K562 (cell line): ENCODE measurements around the gene DYRK1A. TPM values are rescaled to one million over a fixed set of nuclear protein-coding genes. Genes with fewer than 3 reads are reported as not detected.

Experiments
- ARID2 ChIP-seq: fragments of 450-650 bp; IDR thresholded peaks from 2 replicates; pipeline ENCODE4 v1.6.1; 2017; ENCODE audit warnings: antibody characterized with exemption, mild to moderate bottlenecking
- LARP7 ChIP-seq: fragments of 450-650 bp; IDR thresholded peaks from 2 replicates; pipeline ENCODE4 v1.6.1; 2016
- MCM7 ChIP-seq, 2 experiments: fragments of 450-650 bp; IDR thresholded peaks; 2 replicates each; pipeline ENCODE4 v1.6.1; 2016 to 2018
- NONO ChIP-seq, 2 experiments: fragments of 200-400 bp in 1 of 2; fragments of 450-650 bp in 1 of 2; formaldehyde crosslinking in 1 of 2; IDR thresholded peaks; 2 replicates each; pipeline ENCODE4 v1.6.1; 2017; ENCODE audit warnings: low read depth in 2 of 2, mild to moderate bottlenecking in 2 of 2, moderate library complexity in 2 of 2, low read length in 1 of 2
- PHB ChIP-seq: fragments of 250-450 bp; sonication (Bioruptor Pico); IDR thresholded peaks from 2 replicates; pipeline ENCODE4 v1.5.0; 2021
- SIN3B ChIP-seq: fragments of 450-650 bp; IDR thresholded peaks from 2 replicates; pipeline ENCODE4 v1.6.1; 2017; ENCODE audit warnings: low read depth, mild to moderate bottlenecking, moderate library complexity
- SMARCB1 ChIP-seq: IDR thresholded peaks from 2 replicates; pipeline ENCODE4 v1.6.1; 2011; ENCODE audit warnings: improper control_type of control experiment, low read depth; ENCODE audit not compliant: insufficient read length
- ZC3H11A ChIP-seq: IDR thresholded peaks from 2 replicates; pipeline ENCODE4 v1.6.1; 2012; ENCODE audit warnings: low read depth, low read length, improper control_type of control experiment
- ZNF3 ChIP-seq: fragments of 250-450 bp; sonication (Bioruptor Pico); IDR thresholded peaks from 2 replicates; pipeline ENCODE4 v1.5.0; 2021; ENCODE audit warnings: mild to moderate bottlenecking, moderate library complexity
- polyA plus RNA-seq, 8 experiments: library from polyadenylated mRNA; depleted of rRNA in 4 of 8; stranded (reverse) in 5 of 8; unstranded in 3 of 8; fragments of >200 nt; fragmentation: Nextera tagmentation in 2 of 8; fragmentation: Illumina TruSeq in 1 of 8; extraction: Ambion mirVana in 2 of 8; extraction: Trizol in 1 of 8; gene quantifications; 2 replicates each; pipeline versions ENCODE4 v1.2.1 to v1.2.3, GENCODE V29; 2011 to 2014; ENCODE audit warnings: inconsistent platforms in 1 of 8, missing spikeins in 1 of 8
- total RNA-seq, 7 experiments: library from RNA; depleted of rRNA in 6 of 7; stranded (reverse); fragments of >200 nt in 6 of 7; fragmentation: Illumina TruSeq in 2 of 7; extraction: Trizol in 2 of 7; gene quantifications; 2 replicates each; pipeline versions ENCODE4 v1.2.1 to v1.2.3, GENCODE V29; 2011 to 2021; ENCODE audit warnings: low replicate concordance in 1 of 7
- TF ChIP-seq, protein P1 (sequence below): fragments of 250-450 bp; sonication (Bioruptor Pico); IDR thresholded peaks from 2 replicates; pipeline ENCODE4 v1.8.0; 2021; ENCODE audit warnings: moderate library complexity, mild to moderate bottlenecking, inconsistent platforms
- TF ChIP-seq, protein P2 (sequence below), 2 experiments: fragments of 450-650 bp; IDR thresholded peaks; 2 replicates each; pipeline ENCODE4 v1.6.1; 2016; ENCODE audit warnings: mild to moderate bottlenecking in 2 of 2, borderline replicate concordance in 1 of 2, low read depth in 1 of 2, moderate library complexity in 1 of 2
- TF ChIP-seq, protein P3 (sequence below): sonication (generic); formaldehyde crosslinking; IDR thresholded peaks from 2 replicates; pipeline ENCODE4 v1.8.0; 2023; ENCODE audit warnings: mild to moderate bottlenecking, missing genetic modification reagents

DYRK1A gene
- total and polyA plus RNA-seq, 9 of the 15 experiments (the other 6 are each of a cell fraction or from before 2014, with no cell fraction given), result 3.7 to 64.8 (median 42.3) TPM

DNA sequence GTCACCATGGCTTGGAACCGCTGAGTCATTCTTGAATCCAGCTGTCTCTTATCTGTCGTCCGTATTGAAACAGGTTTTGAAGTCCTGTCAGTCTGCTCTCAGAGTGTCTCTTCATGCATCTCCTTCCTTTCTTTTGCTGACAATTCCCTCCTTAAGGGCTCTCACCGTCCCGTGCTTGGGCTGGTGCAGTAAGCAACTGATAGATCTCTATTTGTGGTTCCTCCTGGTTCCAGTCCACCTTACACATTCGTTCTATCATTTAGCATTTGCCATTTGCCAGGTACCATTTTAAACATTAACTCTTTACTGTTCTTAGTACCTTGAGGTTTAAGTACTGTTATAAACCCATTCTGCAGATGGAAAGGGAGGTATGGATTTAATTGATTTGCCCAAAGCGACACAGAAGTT, 88.9 kb downstream of the DYRK1A start (continued):
- TF ChIP-seq, protein P1, sequence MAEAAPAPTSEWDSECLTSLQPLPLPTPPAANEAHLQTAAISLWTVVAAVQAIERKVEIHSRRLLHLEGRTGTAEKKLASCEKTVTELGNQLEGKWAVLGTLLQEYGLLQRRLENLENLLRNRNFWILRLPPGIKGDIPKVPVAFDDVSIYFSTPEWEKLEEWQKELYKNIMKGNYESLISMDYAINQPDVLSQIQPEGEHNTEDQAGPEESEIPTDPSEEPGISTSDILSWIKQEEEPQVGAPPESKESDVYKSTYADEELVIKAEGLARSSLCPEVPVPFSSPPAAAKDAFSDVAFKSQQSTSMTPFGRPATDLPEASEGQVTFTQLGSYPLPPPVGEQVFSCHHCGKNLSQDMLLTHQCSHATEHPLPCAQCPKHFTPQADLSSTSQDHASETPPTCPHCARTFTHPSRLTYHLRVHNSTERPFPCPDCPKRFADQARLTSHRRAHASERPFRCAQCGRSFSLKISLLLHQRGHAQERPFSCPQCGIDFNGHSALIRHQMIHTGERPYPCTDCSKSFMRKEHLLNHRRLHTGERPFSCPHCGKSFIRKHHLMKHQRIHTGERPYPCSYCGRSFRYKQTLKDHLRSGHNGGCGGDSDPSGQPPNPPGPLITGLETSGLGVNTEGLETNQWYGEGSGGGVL (CRISPR knock-in tag), result no peak
- peak; percentile 37; the same call in 1 of the 2 replicates for TF ChIP-seq ARID2
- TF ChIP-seq PHB (CRISPR knock-in tag), result no peak
- TF ChIP-seq SIN3B, result no peak
- TF ChIP-seq ZC3H11A, result no peak
- TF ChIP-seq ZNF3, result no peak
- TF ChIP-seq NONO (IDR thresholded peaks at IDR 0.05; ENCODE audit: low read depth in 2 of 2, low read length in 1 of 2), result 0 out of 4 replicates have a peak, but pooled peaks of 1 of the 2 experiments have one; percentile 32
- no peak; the same call in 1 of the 2 replicates for TF ChIP-seq LARP7
- TF ChIP-seq MCM7 (IDR thresholded peaks at IDR 0.05), result 0 out of 4 replicates have a peak, but pooled peaks of 1 of the 2 experiments have one; percentile 8
- TF ChIP-seq SMARCB1, result no peak
- TF ChIP-seq, protein P2, sequence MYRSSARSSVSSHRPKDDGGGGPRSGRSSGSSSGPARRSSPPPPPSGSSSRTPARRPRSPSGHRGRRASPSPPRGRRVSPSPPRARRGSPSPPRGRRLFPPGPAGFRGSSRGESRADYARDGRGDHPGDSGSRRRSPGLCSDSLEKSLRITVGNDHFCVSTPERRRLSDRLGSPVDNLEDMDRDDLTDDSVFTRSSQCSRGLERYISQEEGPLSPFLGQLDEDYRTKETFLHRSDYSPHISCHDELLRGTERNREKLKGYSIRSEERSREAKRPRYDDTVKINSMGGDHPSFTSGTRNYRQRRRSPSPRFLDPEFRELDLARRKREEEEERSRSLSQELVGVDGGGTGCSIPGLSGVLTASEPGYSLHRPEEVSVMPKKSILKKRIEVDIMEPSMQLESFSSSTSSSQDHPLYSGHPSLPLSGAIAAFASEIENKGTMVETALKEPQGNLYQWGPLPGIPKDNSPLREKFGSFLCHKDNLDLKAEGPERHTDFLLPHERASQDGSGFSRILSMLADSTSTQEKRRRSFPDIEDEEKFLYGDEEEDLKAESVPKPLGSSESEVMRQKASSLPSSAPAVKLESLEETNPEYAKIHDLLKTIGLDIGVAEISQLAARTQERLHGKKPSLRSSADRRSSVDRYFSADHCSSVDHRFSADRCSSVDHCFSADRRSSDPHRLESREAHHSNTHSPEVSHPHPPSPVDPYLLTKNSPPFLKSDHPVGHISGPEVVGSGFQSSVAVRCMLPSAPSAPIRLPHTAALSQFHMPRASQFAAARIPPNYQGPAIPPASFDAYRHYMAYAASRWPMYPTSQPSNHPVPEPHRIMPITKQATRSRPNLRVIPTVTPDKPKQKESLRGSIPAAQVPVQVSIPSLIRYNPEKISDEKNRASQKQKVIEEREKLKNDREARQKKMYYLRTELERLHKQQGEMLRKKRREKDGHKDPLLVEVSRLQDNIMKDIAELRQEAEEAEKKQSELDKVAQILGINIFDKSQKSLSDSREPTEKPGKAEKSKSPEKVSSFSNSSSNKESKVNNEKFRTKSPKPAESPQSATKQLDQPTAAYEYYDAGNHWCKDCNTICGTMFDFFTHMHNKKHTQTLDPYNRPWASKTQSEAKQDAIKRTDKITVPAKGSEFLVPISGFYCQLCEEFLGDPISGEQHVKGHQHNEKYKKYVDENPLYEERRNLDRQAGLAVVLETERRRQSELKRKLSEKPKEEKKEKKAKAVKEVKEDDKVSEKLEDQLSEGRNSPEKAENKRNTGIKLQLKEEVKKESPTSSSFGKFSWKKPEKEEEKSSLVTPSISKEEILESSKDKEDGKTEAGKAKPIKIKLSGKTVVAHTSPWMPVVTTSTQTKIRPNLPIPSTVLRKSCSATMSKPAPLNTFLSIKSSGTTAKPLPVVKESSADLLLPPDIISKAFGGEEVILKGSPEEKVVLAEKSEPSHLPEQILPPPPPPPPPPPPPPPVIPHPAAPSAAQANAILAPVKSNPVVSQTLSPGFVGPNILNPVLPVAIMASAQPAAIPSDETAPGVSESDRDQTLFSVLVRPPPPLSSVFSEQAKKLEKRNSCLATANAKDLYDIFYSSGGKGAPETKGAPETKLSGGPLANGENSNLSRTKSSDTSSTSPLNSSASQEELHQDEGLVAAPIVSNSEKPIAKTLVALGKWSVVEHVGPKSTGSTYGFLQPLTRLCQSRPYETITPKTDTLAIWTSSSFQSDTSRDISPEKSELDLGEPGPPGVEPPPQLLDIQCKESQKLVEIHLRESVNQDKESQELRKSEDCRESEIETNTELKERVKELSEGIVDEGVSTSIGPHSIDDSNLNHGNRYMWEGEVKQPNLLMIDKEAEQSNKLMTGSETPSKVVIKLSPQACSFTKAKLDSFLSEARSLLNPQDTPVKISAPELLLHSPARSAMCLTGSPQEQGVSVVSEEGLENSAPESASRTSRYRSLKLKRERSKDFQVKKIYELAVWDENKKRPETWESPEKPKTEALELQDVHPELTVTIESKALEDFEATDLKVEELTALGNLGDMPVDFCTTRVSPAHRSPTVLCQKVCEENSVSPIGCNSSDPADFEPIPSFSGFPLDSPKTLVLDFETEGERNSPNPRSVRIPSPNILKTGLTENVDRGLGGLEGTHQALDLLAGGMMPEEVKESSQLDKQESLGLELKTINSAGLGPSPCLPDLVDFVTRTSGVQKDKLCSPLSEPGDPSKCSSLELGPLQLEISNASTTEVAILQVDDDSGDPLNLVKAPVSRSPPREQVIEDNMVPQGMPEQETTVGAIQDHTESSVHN (IDR thresholded peaks at IDR 0.05; ENCODE audit: borderline replicate concordance in 1 of 2, low read depth in 1 of 2), result peak in 1 of 2 experiments; percentile 99; a peak in 2 of 4 replicates
- TF ChIP-seq, protein P3, sequence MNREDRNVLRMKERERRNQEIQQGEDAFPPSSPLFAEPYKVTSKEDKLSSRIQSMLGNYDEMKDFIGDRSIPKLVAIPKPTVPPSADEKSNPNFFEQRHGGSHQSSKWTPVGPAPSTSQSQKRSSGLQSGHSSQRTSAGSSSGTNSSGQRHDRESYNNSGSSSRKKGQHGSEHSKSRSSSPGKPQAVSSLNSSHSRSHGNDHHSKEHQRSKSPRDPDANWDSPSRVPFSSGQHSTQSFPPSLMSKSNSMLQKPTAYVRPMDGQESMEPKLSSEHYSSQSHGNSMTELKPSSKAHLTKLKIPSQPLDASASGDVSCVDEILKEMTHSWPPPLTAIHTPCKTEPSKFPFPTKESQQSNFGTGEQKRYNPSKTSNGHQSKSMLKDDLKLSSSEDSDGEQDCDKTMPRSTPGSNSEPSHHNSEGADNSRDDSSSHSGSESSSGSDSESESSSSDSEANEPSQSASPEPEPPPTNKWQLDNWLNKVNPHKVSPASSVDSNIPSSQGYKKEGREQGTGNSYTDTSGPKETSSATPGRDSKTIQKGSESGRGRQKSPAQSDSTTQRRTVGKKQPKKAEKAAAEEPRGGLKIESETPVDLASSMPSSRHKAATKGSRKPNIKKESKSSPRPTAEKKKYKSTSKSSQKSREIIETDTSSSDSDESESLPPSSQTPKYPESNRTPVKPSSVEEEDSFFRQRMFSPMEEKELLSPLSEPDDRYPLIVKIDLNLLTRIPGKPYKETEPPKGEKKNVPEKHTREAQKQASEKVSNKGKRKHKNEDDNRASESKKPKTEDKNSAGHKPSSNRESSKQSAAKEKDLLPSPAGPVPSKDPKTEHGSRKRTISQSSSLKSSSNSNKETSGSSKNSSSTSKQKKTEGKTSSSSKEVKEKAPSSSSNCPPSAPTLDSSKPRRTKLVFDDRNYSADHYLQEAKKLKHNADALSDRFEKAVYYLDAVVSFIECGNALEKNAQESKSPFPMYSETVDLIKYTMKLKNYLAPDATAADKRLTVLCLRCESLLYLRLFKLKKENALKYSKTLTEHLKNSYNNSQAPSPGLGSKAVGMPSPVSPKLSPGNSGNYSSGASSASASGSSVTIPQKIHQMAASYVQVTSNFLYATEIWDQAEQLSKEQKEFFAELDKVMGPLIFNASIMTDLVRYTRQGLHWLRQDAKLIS (CRISPR knock-in tag), result peak; percentile 64; the same call in 1 of the 2 replicates
